ENCODE data around the gene FIG4.

DNA sequence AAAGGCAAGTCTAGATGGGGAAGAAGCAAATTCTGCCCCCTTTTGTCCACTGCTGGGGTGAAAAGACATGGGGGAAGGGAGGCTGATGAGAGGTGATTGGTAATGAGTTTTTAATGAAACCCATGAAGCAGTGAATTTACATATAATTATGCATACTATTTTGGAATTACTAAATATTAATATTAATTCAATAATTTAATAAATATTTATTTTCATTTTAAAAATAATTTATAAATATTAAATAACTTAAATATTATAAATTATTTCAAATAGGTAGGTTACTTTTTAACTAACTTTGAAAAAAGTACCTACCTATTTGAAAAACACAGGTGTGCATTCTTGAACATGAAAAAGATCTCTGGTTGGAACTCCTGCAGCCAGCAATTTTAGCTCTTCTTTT is 148.9 kb downstream of the FIG4 start:
- TF ChIP-seq, protein P1, sequence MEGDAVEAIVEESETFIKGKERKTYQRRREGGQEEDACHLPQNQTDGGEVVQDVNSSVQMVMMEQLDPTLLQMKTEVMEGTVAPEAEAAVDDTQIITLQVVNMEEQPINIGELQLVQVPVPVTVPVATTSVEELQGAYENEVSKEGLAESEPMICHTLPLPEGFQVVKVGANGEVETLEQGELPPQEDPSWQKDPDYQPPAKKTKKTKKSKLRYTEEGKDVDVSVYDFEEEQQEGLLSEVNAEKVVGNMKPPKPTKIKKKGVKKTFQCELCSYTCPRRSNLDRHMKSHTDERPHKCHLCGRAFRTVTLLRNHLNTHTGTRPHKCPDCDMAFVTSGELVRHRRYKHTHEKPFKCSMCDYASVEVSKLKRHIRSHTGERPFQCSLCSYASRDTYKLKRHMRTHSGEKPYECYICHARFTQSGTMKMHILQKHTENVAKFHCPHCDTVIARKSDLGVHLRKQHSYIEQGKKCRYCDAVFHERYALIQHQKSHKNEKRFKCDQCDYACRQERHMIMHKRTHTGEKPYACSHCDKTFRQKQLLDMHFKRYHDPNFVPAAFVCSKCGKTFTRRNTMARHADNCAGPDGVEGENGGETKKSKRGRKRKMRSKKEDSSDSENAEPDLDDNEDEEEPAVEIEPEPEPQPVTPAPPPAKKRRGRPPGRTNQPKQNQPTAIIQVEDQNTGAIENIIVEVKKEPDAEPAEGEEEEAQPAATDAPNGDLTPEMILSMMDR (conservative IDR thresholded peaks at IDR 0.05 in 1 of 2, IDR thresholded peaks at IDR 0.05 in 1 of 2; ENCODE audit: low read depth in 1 of 2, low read length in 2 of 2) = no peak
- no peak for TF ChIP-seq EZH2 (IDR thresholded peaks at IDR 0.05; ENCODE audit: low read length, missing control alignments)
